Stimulated activated CD4-positive, alpha-beta T cell treated with anti-CD3 and anti-CD28 coated beads, Interleukin-4, amount 100 ng/mL, for 24 hours (primary cell): ENCODE results near the gene FRK.
"Not testable (repeated sequence)": the region's sequence is repeated elsewhere in the genome, so short reads cannot be mapped to it uniquely, and the experiment has no call there.

Experiments
- DNase-seq: peaks from one replicate; pipeline ENCODE4 v3.0.0-alpha.2; 2020

FRK gene

DNA sequence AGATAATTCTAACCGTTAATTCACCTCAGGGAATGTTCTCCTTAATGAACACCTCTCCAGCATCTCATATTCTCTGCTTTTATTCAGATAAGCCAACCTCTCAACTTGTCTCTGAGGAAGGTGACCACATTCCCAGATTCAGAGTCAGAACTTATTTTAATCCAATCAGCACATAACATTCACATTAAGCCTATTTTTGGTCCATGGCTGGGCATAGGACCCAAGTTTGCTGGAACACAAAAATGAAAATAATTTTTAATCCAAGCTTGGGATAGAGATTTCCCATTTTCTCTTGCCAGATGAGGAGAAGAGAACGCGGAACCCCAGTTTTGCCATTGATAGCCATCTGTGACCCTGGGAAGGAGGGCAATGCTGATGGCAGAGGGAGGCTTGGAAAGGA, 126.5 kb downstream of the FRK start:
- DNase-seq, result no peak

GRCh38 chr6:115932481-115932880, 128.2 kb downstream of the FRK start:
- DNase-seq, result no peak

- DNase-seq, result not testable (repeated sequence)
Measured at GRCh38 chr6:115928000-115928399, 132.7 kb downstream of the FRK start.

GRCh38 chr6:115922971-115923370, 137.7 kb downstream of the FRK start:
- no peak for DNase-seq

- no peak for DNase-seq
Measured at GRCh38 chr6:115914098-115914497, 146.6 kb downstream of the FRK start.

DNA sequence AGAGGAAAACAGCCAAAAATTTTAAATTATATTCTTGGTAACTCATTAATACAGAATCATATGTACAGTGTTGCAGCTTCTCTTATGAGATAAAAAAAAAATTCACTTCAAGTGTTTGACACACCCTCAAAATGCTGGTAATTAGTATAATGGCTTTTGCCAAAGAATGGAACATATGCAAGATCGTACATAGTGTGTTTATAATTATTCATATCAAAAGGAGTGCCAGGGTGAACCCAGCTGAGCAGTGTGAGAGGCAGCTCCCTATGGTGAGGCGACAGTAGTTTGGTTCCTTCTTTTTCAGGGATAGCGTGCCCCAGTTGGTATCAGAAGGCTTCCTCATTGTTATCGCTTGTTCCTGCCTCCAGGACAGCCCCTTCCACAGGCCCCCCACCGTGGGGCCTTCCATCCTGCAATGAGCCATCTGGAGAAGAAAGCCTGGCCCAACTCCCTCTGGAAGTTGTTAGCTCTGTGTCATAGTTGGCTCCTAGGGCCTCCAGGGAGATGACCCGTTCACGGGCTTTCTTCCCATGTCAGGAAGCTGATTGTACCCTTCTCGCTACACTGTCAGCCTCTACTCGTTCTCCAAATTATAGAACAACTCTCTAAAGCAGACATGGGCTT, 150.7 kb downstream of the FRK start:
- no peak for DNase-seq

DNA sequence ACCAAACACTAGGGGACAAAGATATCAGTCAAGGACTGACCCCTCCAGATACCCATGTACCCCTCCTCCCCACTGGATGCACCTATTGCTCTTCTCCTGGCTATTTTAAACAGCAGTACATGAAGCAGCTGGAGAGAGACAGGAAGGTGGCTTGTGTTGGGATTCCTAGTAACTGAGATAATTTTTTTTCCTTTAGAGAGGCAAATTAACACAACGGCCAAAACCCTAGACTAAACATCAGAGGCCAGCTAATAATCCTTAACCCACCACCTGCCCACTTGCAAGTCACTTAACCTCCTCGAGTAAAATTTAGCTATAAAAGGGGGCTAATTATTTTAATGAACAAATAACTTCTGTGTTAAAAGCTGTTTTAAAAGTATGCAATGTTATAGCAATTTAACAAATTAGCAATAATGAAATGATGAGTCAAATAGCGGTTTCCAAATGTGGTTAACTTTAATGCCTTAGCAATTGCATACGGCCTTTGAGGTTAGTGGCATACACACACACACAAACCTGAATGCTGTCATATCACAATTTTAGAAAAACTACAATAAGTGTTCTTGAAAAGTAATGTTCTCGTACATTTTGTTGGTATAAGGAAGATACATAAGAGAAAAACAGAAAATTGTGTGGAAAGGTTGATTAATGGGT, 151.7 kb downstream of the FRK start:
- no peak for DNase-seq

DNA sequence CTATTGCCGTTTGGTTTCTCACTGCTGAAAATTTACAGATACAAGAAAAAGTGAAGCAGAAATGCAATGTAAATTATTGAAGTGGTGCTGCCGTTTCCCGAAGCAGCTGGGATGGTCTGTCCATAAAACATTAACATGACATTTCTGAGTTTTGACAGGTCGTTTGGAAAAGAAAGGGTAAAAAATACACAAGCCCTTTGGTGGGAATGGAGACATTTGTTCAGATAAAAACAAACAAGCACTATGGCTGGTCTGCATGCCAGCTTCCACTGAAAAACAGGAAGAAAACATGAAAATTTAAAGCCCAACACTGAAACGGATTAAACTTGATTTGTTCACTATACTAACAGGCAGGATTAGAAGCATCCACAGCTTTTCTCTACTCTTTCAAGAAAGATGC, 155.2 kb downstream of the FRK start:
- no peak for DNase-seq

DNA sequence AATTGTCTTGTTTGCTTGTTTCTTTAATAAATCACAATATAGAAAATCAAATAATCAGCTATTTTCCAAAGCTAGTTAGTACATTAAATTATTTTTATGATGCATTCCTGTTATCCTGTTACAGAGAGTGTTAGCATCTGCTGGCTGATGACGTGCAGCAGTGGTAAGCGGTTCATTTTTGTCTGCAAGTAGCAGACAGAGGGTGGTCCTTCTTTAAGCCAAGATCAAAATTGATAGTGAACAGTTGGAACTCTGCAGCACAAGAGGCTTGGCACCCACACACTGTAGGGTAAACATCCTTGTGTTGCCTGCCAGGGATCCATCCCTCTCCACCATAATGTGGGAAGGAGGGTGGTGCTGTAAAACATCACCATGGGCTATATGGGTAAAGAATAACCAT, 158.3 kb downstream of the FRK start:
- no peak for DNase-seq

GRCh38 chr6:115901896-115902295, 158.8 kb downstream of the FRK start:
- no peak for DNase-seq

DNA sequence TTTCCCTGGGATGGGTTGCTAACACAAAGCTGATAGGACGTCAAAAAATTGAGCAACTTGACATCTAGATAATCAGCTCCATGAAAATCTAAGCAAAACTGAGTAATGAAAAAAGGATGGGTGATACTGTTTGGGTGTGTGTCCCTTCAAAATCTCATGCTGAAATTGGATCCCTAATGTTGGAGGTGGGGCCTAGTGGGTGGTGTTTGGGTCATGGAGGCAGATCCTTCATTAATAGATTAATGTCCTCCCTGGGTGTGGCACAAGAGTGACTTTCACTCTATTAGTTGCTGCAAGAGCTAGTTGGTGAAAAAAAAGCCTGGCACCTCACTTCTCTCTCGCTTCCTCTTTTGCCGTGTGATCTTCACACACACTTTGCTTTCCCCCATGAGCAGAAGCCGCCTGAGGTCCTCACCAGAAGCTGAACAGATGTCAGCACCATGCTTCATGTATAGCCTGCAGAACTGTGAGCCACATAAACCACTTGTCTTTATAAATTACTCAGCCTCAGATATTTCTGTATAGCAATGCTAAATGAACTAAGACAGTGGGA, 160.9 kb downstream of the FRK start:
- no peak for DNase-seq

DNA sequence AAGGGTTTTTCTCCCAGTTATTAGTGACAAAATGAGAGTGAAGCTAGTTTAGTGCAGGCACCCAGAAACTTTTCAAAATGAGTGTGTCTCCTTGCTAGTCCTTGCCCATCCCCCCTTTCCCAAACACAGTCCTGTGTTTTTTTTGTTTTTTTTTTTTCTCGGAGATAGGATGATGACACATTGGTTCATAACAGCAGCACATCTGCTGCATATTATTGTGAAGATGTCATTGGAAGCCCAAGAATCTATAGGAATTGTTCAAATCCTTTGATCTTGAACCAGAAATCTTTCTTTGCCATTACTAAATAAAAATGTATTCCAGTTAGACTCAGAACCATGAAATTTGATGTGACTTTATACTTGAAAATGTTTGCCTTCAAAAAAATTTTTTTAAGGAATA, 162.4 kb downstream of the FRK start:
- no peak for DNase-seq

DNA sequence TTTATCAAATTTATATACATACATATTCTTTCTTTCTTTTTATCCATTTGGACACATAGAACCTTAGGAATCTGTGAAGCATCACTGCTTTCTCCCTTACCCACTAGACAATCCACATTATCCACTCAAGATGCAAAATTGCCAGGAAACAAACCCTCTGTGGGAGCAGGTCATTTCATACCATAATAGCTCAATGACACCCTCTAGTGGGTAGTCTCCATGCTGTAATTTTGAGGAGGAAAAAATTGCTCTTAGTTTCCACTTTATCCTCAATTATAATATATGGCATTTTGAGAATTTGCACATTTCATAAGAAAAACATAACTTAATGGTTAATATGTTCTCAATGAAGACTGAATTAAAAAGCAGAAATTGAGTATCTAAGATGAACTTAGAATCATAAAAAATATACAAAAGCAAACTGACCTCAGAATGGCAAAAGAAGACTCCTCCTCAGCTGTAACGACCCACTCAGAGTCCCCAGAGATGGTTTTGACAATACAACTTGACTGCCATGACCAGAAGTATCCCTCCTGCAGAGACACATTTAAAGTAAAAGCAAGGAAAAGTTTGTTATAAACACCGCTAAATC, 164.1 kb downstream of the FRK start:
- no peak for DNase-seq

- no peak for DNase-seq
Measured at GRCh38 chr6:115894426-115894992, 166.2 kb downstream of the FRK start.

DNA sequence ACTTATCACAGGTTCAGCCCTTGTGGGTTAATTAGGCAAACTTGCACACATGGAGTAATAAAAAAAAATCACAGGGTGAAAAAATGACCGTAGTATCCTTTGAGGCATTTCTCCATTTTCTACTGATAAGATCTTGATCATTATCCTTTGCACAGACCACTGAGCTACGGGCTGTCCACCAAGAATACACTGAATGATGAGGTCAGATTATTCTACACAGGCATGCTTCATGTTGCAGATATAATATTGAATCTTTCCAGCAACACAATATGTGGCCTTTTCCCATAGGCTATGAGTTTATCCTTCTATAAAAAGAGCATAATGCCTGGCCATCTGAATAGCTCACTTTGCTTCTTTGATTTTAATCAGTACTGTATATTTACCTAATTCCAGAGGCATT, 168.9 kb downstream of the FRK start:
- no peak for DNase-seq

GRCh38 chr6:115891111-115891669, 169.5 kb downstream of the FRK start:
- no peak for DNase-seq

GRCh38 chr6:115890238-115890637, 170.5 kb downstream of the FRK start:
- no peak for DNase-seq

DNA sequence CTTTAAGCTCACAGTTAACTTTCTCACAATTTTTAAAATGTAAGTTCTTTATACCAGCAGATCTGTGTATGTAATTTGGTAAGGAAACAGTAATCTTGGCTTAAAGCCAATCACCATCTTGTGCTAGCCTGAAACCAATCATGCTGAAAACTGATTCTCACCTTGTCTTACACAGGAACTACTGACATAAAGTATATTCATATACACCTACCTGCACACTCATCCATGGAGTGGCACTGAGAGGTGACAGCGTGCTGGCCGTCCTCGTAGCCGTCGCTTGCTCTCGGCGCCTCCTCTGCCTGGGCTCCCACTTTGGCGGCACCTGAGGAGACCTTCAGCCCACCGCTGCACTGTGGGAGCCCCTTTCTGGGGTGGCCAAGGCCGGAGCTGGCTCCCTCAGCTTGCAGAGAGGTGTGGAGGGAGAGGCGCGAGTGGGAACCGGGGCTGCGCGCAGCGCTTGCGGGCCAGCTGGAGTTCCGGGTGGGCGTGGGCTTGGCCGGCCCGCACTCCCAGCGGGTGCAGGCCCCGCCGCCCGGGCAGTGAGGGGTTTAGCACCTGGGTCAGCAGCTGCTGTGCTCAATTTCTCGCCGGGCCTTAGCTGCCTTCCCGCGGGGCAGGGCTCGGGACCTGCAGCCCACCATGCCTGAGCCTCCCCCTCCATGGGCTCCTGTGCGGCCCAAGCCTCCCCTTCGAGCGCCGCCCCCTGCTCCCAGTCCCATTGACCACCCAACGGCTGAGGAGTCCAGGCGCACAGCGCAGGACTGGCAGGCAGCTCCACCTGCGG, 171.8 kb downstream of the FRK start:
- not testable (repeated sequence) for DNase-seq

DNA sequence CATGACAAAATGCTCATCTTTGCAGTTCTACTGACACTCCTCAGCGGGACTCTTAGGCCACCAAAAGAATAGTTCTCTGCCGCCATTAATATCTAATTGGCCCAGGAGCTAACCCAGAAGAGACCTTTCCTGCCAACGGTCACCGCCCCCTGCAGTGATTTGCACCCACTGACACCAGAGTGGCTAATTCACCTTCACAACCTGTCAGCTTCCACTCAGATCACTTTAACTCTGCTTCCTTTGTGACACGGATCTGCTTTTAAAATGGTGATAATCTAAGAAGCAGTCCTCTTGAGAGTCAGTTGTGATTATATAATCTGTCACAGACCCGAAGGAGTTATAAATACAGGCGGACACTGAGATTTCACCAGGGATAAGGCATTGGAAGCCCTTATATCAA, 172.8 kb downstream of the FRK start:
- no peak for DNase-seq

- no peak for DNase-seq
Measured at GRCh38 chr6:115885636-115886366, 174.9 kb downstream of the FRK start.

DNA sequence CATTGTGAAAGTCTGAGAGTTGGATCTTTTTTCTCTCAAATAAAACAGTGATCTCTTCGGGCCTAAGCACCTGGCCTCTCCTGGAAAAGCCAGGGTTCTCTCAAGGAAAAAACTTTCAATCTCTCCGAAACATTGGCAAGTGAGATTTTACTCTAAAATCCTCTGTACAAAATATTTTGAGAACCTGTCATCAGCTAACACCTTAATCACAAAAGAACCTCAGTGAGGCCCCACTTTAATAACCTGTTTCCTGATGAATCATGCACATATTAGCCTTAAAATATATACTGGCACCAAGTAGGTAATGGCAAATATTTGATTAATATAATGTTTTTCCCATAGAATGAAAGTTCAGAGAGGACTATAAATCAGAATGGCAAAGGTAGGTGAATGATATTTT, 177.9 kb downstream of the FRK start:
- DNase-seq, result no peak

DNA sequence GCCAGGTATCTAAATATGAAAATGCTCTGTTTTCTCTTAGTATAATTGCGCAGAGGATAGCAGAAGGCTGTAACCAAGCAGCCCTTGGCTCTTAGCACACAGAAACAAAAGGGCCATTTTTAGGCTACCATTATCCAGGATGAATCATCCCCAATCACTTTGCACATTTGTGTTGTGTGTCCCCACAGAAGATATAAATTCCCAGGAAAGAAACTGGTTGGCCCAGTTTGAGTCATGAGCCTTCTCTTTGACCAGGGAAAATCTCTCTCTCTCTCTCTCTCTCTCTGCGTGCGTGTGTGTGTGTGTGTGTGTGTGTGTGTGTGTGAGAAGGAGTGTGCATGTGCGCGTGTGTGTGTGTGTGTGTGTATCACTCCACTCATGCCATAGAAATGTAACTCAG, 178.5 kb downstream of the FRK start:
- no peak for DNase-seq
